ENCODE measurements around the gene FADS2. TPM values are rescaled to one million over a fixed set of nuclear protein-coding genes. Genes with fewer than 3 reads are reported as not detected.

FADS2 gene
- total and polyA plus RNA-seq, 10 of the 15 experiments (the other 5 are each of a cell fraction or from before 2014, with no cell fraction given): 3.3 to 313 (median 149) TPM

DNA sequence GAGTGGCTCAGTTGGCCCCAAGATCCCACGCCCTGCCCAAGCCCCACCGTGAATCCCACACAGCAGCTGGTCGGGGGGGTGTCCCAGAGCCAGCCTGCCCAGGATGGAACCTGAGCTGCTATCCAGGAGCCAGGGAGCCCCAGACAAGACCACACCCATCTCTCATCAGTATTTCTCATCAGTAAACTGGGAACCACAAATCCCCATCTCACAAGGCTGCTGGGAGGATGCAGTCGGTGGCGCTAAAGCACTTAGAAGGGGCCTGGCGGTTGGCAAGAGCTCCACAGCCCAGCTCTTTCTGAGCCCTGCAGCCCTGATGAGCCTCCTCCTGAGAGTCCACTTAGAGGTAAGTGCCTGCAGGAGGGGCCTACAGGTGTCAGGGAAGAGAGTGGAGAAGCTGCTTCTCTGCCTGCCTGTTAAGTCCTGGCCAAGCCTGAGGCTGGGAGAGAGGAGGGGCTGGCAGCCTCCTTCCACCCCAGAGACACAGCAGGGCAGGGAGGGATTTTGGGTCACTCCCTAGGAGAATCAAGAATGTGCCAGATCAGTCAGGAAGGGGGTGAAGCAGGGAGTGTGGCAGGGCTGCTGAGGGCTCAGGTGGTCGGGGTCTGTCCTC lies 57.2 kb downstream of the FADS2 start:
- no peaks in the 10 kb centered on the region for H3K36me3 ChIP-seq (ENCODE audit: control insufficient read depth in 2 of 2, insufficient read depth in 2 of 2, low read length in 1 of 2)
- H3K4me3 ChIP-seq: no peak overlapping the region
- H3K4me2 ChIP-seq (ENCODE audit: control insufficient read depth, insufficient read depth): no peak overlapping the region
- FAIRE-seq (no peak), ATAC-seq (no peak), DNase-seq (ENCODE audit: low read depth, low spot score) (no peak)
- peaks cover 15% of the 10 kb centered on the region for H3K4me1 ChIP-seq (ENCODE audit: control insufficient read depth, insufficient read depth, low read length)
- intact Hi-C loops (cut with micrococcal nuclease; ENCODE audit: unreplicated experiment): no loop called here
- BruUV-seq (replicated peaks): no TSS peak
- H3K79me2 ChIP-seq (ENCODE audit: control insufficient read depth, insufficient read depth, low read length): no peaks in the 10 kb centered on the region
- no peaks in the 10 kb centered on the region for H4K20me1 ChIP-seq (ENCODE audit: control insufficient read depth, insufficient read depth)
- TF ChIP-seq RBBP5 (conservative IDR thresholded peaks at IDR 0.05) (no peak), BRCA1 (IDR thresholded peaks at IDR 0.05; ENCODE audit: low read depth, low read length) (no peak), KLF5 (IDR thresholded peaks at IDR 0.05; ENCODE audit: partially characterized antibody) (no peak), SREBF1 (IDR thresholded peaks at IDR 0.05; ENCODE audit: low read length) (no peak), ZBED1 (IDR thresholded peaks at IDR 0.05; ENCODE audit: borderline replicate concordance) (no peak), CREB1 (IDR thresholded peaks at IDR 0.05; ENCODE audit: low read depth) (no peak), NRF1 (conservative IDR thresholded peaks at IDR 0.05; ENCODE audit: low read depth, low read length) (no peak), TARDBP (IDR thresholded peaks at IDR 0.05; ENCODE audit: borderline replicate concordance) (no peak), HDGF (IDR thresholded peaks at IDR 0.05) (no peak), NFYB (IDR thresholded peaks at IDR 0.05; ENCODE audit: insufficient read depth, low read depth, low read length) (no peak), DPF2 (IDR thresholded peaks at IDR 0.05) (no peak), POLR2A (IDR thresholded peaks at IDR 0.05; ENCODE audit: low read depth, low read length) (no peak)
- in situ Hi-C loops (cut with MboI): no loop called here
- no peaks in the 10 kb centered on the region; the same call in 2 of the 3 replicates for H3K9me3 ChIP-seq (replicated peaks; ENCODE audit: control insufficient read depth, insufficient read depth, low read length)
- CTCF ChIA-PET: interaction anchor here (0.6 to 2.2 kb wide), 6 partner anchors 13 to 197 kb away, joined by 3 to 6 read pairs (median 4); no protein-coding TSS in a partner anchor
- POLR2A ChIA-PET: interaction anchor here (0.9 kb wide), 1 partner anchor 11 kb away, joined by 3 read pairs; no protein-coding TSS in a partner anchor
- RAD21 ChIA-PET (ENCODE audit: unreplicated experiment): no interaction called here
- no peaks in the 10 kb centered on the region for H3K27me3 ChIP-seq (replicated peaks in 1 of 2; ENCODE audit: control insufficient read depth in 2 of 2, insufficient read depth in 2 of 2, low read length in 1 of 2)
- H2AFZ ChIP-seq (ENCODE audit: control insufficient read depth, low read depth, low read length): no peak overlapping the region
- no peak overlapping the region for H3K27ac ChIP-seq (ENCODE audit: control insufficient read depth, insufficient read depth)
- WGBS (ENCODE audit: insufficient coverage, insufficient replicate concordance, low lambda C conversion rate, missing lambda C conversion rate): 88% methylated on average over 7 of the region's 7 CpGs
- SMC1A ChIA-PET (ENCODE audit: uncharacterized antibody, unreplicated experiment): interaction anchor here (1.2 kb wide), 1 partner anchor 62 kb away, joined by 5 read pairs; no protein-coding TSS in a partner anchor
- H3K9ac ChIP-seq (ENCODE audit: control insufficient read depth, insufficient read depth, low read length): no peak overlapping the region

Measured in GM12878 (cell line).